ENCODE data around the gene AGO1. TPM values are rescaled to one million over a fixed set of nuclear protein-coding genes. Genes with fewer than 3 reads are reported as not detected.

Gene AGO1
- total RNA-seq = 10 to 100 TPM in 2 of 4 donors, 1 to 10 TPM in 2; 4.1 to 32.8 (median 12.0) TPM

DNA sequence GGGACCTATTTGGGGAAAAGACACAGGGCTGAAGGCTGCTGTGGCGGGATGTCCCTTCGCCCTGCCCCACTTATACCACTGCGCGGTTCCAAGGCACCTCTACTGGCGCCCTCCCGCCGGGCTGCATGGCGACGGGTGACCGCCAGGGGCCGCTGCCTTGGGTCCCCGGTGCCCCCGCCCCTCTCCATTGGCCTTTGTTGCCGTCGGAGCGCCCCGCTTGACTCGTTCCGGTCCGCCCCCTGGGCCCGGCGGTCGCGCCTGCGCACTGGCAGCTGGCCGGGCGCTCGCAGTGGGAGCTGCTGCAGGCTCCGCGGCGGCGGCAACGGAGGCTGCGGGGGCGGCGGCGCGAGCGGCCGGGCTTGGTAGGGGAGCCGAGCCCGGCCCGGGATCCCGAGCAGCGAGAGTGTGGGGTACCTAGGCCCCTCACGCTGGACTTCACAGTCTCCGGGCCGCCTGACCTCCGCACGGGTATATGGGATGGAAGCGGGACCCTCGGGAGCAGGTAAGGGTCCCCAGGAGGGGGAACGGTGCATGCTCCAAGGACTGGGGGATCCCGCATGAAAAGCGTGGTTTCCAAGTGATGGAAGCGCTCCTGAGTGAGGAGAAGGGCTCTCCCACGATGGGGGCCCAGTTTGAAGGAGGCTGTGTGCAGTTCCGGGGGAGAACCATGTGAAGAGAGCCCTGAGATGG lies at the start of gene AGO1:
AGO1 (plus strand) TSS at position 265 of the 690 bp plus-strand sequence; CDS start at position 478, 213 bp downstream.
- intact Hi-C loops (cut with DNase I; ENCODE audit: low total_unique reads) = no loop called here
- peak; percentile 97 to 99 (median 98) for TF ChIP-seq CTCF (IDR thresholded peaks at IDR 0.05)
- TF ChIP-seq POLR2A (IDR thresholded peaks at IDR 0.05) = peak; percentile 73 to 89
- peak; percentile 93 to 95 for DNase-seq
- H3K4me1 ChIP-seq = no peaks in the 10 kb centered on the region
- H3K36me3 ChIP-seq = no peaks in the 10 kb centered on the region
- H3K4me3 ChIP-seq = peak within 1 kb of the TSS; percentile 75 to 93
- H3K27ac ChIP-seq = peak within 1 kb of the TSS; percentile 86 to 90
- H3K27me3 ChIP-seq = no peaks in the 10 kb centered on the region
- no peaks in the 10 kb centered on the region for H3K9me3 ChIP-seq

DNA sequence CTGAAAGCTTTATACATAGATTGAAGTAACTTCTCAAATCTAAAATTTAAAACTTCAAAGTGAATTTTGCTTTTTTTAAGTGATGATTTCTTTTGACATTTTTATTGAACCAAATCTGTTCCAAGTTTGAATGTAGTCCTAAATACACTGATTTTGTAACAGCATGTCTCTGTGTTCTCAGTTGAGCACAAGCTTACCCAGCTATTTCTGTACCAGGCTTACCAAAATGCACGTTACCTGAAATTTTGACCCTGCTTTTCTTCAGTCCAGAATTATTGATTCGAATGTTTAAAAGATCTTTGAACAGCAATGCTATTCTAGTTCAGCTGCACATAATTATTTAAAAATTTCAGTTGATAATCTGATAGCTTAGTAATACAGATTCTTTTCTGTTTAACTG lies 49.6 kb upstream of the AGO1 start:
- Histone ChIP-seq H3K4me3 (no peak overlapping the region), H3K36me3 (no peaks in the 10 kb centered on the region), H3K9me3 (no peaks in the 10 kb centered on the region), H3K4me1 (no peaks in the 10 kb centered on the region), H3K27ac (no peak overlapping the region), H3K27me3 (no peaks in the 10 kb centered on the region)
- intact Hi-C loops (cut with DNase I; ENCODE audit: low total_unique reads) = no loop called here
- no peak for DNase-seq
- TF ChIP-seq CTCF (IDR thresholded peaks at IDR 0.05) (no peak), POLR2A (IDR thresholded peaks at IDR 0.05) (no peak)

- no peaks in the 10 kb centered on the region for H3K4me1 ChIP-seq
- no peak for TF ChIP-seq POLR2A (IDR thresholded peaks at IDR 0.05)
- no peak for TF ChIP-seq CTCF (IDR thresholded peaks at IDR 0.05)
- DNase-seq = no peak
- intact Hi-C loops (cut with DNase I; ENCODE audit: low total_unique reads) = no loop called here
- H3K27ac ChIP-seq = no peak overlapping the region
- H3K9me3 ChIP-seq = no peaks in the 10 kb centered on the region
- H3K36me3 ChIP-seq = no peaks in the 10 kb centered on the region
- H3K27me3 ChIP-seq = no peaks in the 10 kb centered on the region
- H3K4me3 ChIP-seq = no peak overlapping the region
These were observed 48.8 kb upstream of the AGO1 start for GRCh38 chr1:35834218-35834617.

- H3K36me3 ChIP-seq = no peaks in the 10 kb centered on the region
- intact Hi-C loops (cut with DNase I; ENCODE audit: low total_unique reads) = no loop called here
These were observed 47.6 kb upstream of the AGO1 start for GRCh38 chr1:35835398-35835797.

More at GRCh38 chr1:35835398-35835797, 47.6 kb upstream of the AGO1 start:
- H3K4me1 ChIP-seq = no peaks in the 10 kb centered on the region
- no peaks in the 10 kb centered on the region for H3K9me3 ChIP-seq
- no peak overlapping the region for H3K4me3 ChIP-seq
- TF ChIP-seq CTCF (IDR thresholded peaks at IDR 0.05) (no peak), POLR2A (IDR thresholded peaks at IDR 0.05) (no peak)
- no peak for DNase-seq
- H3K27me3 ChIP-seq = no peaks in the 10 kb centered on the region
- H3K27ac ChIP-seq = no peak overlapping the region
